ENCODE measurements around the gene ADAD1. TPM values are rescaled to one million over a fixed set of nuclear protein-coding genes. Genes with fewer than 3 reads are reported as not detected.

Gene ADAD1
- not detected in 5 replicates for total RNA-seq (2022; extraction: Qiagen RNA extraction; ENCODE audit: low read depth)

DNA sequence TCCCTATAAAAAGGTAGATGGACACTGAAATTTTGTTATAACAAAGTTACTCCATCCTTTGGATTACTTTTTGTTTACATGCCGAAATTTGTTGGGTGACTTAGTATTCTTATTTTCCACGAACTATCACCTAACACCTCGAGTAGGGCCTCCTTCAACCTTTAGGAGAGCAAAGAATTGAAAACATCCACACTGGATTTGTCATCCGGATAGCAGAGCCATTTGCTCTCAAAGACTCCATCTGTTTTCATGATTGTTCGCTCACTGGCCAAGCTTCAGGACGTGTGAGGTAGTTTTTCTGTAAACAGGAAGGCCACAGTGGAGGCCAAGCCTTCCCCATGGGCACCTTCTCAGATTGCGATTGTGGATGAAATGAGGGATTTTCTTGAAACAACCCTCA lies at the start of gene ADAD1:
Gene ADAD1 (plus strand): TSS at position 301 of the 400 bp plus-strand sequence. CDS start 1,059 bp downstream, outside the sequence.

GRCh38 chr4:122456231-122457116 lies 77.7 kb downstream of the ADAD1 start, which contains the start of gene IL2:
TSS of gene IL2 (minus strand) at chr4:122456725. CDS start at chr4:122456440, 285 bp downstream.

Other genes with a start within 250 kb of the ADAD1 start
- gene BLTP1, start 226.7 kb upstream of the ADAD1 start, total RNA-seq (2022; extraction: Qiagen RNA extraction; ENCODE audit: low read depth): 5.0 to 9.1 TPM (median 8.7 TPM) in 5 replicates
- gene IL2, start 77.7 kb downstream of the ADAD1 start, total RNA-seq (2022; extraction: Qiagen RNA extraction; ENCODE audit: low read depth): not detected in 5 replicates
- not detected in 5 replicates for gene IL21, start 242.1 kb downstream of the ADAD1 start, total RNA-seq (2022; extraction: Qiagen RNA extraction; ENCODE audit: low read depth)